ENCODE results near the gene PLEKHJ1. TPM values are rescaled to one million over a fixed set of nuclear protein-coding genes. Genes with fewer than 3 reads are reported as not detected.

PLEKHJ1 gene
- total and polyA plus RNA-seq, 9 of the 15 experiments (the other 6 are each of a cell fraction or from before 2014, with no cell fraction given): 1.5 to 188 (median 63.9) TPM

DNA sequence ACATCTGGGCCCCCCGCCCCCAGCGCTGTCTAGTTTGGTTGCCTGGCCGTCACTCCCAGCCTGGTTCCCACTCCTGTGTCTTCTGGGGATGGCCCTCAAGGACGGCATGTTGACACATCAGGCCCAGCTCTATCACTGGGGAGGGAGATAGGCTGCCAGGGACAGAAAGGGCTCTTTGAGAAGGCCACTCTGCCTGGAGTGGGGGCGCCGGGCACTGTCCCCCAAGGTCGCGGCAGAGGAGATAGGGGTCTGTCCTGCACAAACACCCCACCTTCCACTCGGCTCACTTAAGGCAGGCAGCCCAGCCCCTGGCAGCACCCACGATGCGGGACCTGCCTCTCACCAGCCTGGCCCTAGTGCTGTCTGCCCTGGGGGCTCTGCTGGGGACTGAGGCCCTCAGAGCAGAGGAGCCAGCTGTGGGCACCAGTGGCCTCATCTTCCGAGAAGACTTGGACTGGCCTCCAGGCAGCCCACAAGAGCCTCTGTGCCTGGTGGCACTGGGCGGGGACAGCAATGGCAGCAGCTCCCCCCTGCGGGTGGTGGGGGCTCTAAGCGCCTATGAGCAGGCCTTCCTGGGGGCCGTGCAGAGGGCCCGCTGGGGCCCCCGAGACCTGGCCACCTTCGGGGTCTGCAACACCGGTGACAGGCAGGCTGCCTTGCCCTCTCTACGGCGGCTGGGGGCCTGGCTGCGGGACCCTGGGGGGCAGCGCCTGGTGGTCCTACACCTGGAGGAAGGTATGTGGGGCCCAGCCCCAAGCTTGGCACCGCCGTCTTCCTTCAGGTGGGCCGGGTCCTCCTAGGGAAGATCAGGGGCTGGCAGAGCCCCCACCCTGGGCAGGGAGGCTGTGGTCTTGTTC is 13.1 kb upstream of the PLEKHJ1 start, which contains the start of gene AMH (continued):
- TF ChIP-seq, protein P1, sequence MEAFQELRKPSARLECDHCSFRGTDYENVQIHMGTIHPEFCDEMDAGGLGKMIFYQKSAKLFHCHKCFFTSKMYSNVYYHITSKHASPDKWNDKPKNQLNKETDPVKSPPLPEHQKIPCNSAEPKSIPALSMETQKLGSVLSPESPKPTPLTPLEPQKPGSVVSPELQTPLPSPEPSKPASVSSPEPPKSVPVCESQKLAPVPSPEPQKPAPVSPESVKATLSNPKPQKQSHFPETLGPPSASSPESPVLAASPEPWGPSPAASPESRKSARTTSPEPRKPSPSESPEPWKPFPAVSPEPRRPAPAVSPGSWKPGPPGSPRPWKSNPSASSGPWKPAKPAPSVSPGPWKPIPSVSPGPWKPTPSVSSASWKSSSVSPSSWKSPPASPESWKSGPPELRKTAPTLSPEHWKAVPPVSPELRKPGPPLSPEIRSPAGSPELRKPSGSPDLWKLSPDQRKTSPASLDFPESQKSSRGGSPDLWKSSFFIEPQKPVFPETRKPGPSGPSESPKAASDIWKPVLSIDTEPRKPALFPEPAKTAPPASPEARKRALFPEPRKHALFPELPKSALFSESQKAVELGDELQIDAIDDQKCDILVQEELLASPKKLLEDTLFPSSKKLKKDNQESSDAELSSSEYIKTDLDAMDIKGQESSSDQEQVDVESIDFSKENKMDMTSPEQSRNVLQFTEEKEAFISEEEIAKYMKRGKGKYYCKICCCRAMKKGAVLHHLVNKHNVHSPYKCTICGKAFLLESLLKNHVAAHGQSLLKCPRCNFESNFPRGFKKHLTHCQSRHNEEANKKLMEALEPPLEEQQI (IDR thresholded peaks at IDR 0.05): no peak
- no peak for TF ChIP-seq SIN3B (IDR thresholded peaks at IDR 0.05; ENCODE audit: low read depth)
- peak; percentile 49 for TF ChIP-seq HMGN3 (IDR thresholded peaks at IDR 0.05; ENCODE audit: borderline replicate concordance, extremely low read depth, insufficient read length, low read depth, low read length)
- no peak for TF ChIP-seq ZBTB1 (CRISPR knock-in tag; IDR thresholded peaks at IDR 0.05; ENCODE audit: borderline replicate concordance, low read depth)
- TF ChIP-seq KLF10 (CRISPR knock-in tag; IDR thresholded peaks at IDR 0.05): no peak
- peak; percentile 44; the same call in 1 of the 2 replicates for TF ChIP-seq POLR2AphosphoS2 (IDR thresholded peaks at IDR 0.05; ENCODE audit: low read length)
- 0 out of 2 replicates have a peak, but pooled peaks have one; percentile 17 for TF ChIP-seq SUPT5H (IDR thresholded peaks at IDR 0.05)
- peak; percentile 53 for TF ChIP-seq POLR2G (IDR thresholded peaks at IDR 0.05; ENCODE audit: low read depth, low read length)
- TF ChIP-seq MYNN (IDR thresholded peaks at IDR 0.05): peak; percentile 9
- TF ChIP-seq MYNN (CRISPR knock-in tag; IDR thresholded peaks at IDR 0.05): no peak
- TF ChIP-seq PHF20 (IDR thresholded peaks at IDR 0.05; ENCODE audit: partially characterized antibody): no peak
- TF ChIP-seq ZNF699 (CRISPR knock-in tag; IDR thresholded peaks at IDR 0.05; ENCODE audit: insufficient replicate concordance): no peak
- TF ChIP-seq CCNT2 (IDR thresholded peaks at IDR 0.05; ENCODE audit: borderline replicate concordance, extremely low read depth, insufficient read length, low read depth, low read length): peak; percentile 47
- 0 out of 2 replicates have a peak, but pooled peaks have one; percentile 15 for TF ChIP-seq ZBTB7A (IDR thresholded peaks at IDR 0.05; ENCODE audit: borderline replicate concordance, control insufficient read depth, low read depth, low read length)
- TF ChIP-seq POLR2A (conservative IDR thresholded peaks at IDR 0.05): peak; percentile 47; the same call in 1 of the 2 replicates
- 0 out of 2 replicates have a peak, but pooled peaks have one; percentile 22 for TF ChIP-seq PML (IDR thresholded peaks at IDR 0.05; ENCODE audit: low read length)
- TF ChIP-seq, protein P2, sequence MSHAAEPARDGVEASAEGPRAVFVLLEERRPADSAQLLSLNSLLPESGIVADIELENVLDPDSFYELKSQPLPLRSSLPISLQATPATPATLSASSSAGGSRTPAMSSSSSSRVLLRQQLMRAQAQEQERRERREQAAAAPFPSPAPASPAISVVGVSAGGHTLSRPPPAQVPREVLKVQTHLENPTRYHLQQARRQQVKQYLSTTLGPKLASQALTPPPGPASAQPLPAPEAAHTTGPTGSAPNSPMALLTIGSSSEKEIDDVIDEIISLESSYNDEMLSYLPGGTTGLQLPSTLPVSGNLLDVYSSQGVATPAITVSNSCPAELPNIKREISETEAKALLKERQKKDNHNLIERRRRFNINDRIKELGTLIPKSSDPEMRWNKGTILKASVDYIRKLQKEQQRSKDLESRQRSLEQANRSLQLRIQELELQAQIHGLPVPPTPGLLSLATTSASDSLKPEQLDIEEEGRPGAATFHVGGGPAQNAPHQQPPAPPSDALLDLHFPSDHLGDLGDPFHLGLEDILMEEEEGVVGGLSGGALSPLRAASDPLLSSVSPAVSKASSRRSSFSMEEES (CRISPR knock-in tag; IDR thresholded peaks at IDR 0.05): peak; percentile 1; the same call in 1 of the 2 replicates
- peak; percentile 37 for TF ChIP-seq RBM22 (IDR thresholded peaks at IDR 0.05; ENCODE audit: low read depth, low read length, poor library complexity, severe bottlenecking)
- peak; percentile 55 for TF ChIP-seq RBFOX2 (IDR thresholded peaks at IDR 0.05; ENCODE audit: low read depth, low read length)
- TF ChIP-seq POLR2AphosphoS5 (IDR thresholded peaks at IDR 0.05; ENCODE audit: control insufficient read depth, insufficient read depth, low read depth, low read length): 0 out of 2 replicates have a peak, but pooled peaks have one; percentile 9
- TF ChIP-seq, protein P3, sequence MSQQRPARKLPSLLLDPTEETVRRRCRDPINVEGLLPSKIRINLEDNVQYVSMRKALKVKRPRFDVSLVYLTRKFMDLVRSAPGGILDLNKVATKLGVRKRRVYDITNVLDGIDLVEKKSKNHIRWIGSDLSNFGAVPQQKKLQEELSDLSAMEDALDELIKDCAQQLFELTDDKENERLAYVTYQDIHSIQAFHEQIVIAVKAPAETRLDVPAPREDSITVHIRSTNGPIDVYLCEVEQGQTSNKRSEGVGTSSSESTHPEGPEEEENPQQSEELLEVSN (IDR thresholded peaks at IDR 0.05; ENCODE audit: borderline replicate concordance in 1 of 2, extremely low read depth in 1 of 2, insufficient read depth in 1 of 2, insufficient read length in 1 of 2, low read depth in 1 of 2, low read length in 1 of 2, poor library complexity in 1 of 2, severe bottlenecking in 1 of 2): no peak
- TF ChIP-seq ILF3 (IDR thresholded peaks at IDR 0.05; ENCODE audit: borderline replicate concordance): no peak

All from K562 (cell line).